ENCODE data around the gene TNRC18.
"Not testable (repeated sequence)": the region's sequence is repeated elsewhere in the genome, so short reads cannot be mapped to it uniquely, and the experiment has no call there.

Gene TNRC18

GRCh38 chr7:5345671-5346070 is 78.0 kb downstream of the TNRC18 start:
- no peak for DNase-seq

- DNase-seq, result no peak
Measured at GRCh38 chr7:5345171-5345570, 78.5 kb downstream of the TNRC18 start.

DNA sequence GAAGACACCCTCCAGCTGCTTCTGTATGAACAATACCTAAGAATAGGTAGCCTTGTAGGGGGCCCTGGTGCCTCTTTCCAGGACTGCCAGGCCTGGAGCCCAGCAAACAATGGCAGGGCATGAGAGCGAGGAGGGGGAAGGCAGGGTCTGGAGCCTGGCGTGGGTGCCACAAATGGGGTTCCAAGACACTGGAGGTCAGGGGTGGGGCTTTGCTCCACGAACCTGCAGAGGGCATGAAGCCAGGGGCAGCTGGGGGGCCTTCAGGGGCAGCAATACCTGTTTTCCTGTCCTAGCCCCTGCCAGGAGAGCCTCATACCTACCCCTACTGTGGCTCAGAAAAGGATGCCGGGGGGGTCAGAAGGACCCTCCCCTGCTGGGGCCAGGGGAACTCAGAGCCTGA is 79.3 kb downstream of the TNRC18 start:
- DNase-seq, result no peak

DNA sequence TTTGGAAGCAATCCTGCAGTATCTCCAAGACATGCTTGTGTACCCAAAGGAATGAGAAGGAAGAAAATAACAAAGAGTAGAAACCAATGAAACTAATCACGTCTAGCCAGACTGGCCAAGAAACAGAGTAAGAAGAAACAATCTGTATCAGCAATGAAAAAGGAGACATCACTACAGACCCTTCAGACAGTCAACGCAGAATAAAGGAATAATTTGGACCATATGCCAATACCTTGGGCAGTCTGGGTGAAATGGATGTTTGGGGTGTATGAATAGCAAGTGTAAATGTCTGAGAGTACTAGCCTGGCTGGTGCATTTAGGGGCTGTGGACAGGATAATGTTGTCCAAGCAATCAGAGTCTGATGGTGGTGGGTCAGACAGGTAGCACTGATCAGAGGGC is 79.8 kb downstream of the TNRC18 start:
- no peak for DNase-seq

DNA sequence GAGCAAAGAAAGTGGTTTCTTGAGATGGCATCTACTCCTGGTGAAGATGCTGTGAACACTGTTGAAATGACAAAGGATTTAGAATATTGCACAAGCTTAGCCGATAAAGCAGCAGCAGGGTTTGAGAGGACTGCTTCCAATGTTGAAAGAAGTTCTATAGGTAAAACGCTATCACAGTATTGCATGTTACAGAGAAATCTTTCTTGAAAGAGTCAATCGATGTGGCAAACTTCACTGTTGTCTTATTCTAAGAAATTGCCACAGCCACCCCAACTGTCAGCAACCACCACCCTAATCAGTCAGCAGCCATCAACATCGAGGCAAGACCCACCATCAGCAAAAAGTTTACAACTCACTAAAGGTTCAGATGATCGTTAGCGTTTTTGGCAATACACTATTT is 81.0 kb downstream of the TNRC18 start:
- no peak for DNase-seq

DNA sequence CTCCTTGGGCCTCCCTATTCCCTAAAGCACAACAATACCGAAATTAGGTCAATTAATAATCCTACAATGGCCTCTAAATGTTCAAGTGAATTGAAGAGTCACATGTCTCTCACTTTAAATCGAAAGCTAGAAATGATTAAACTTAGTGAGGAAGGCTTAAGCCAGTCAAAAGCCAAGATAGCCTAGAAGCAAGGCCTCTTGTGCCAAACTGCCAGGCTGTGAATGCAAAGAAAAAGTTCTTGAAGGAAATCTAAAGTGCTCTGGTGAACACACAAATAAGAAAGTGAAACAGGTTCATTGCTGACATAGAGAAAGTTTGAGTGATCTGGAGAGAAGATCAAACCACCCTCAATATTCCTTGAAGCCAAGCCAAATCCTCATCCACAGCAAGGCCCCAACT is 83.7 kb downstream of the TNRC18 start:
- no peak for DNase-seq

DNA sequence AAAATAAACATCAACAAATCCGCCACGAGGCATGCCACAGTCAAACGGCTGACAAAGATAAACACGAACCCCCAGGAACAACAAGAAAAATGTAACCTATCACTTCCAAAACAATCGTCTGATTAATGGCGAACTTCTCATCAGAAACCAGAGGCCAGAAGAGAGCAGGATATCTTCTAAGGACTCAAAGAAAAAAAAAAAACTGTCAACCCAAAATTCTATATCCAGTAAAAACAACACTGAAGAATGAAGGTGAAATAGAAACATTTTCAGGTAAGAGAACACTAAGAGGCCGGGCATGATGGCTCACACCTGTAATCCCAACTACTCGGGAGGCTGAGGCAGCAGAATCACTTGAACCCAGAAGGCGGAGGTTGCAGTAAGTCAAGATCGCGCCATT is 86.6 kb downstream of the TNRC18 start:
- DNase-seq, result no peak

- no peak for DNase-seq
Measured at GRCh38 chr7:5334671-5335070, 89.0 kb downstream of the TNRC18 start.

GRCh38 chr7:5333121-5334045 is 90.3 kb downstream of the TNRC18 start:
- no peak for DNase-seq

- DNase-seq, result no peak
Measured at GRCh38 chr7:5332579-5332978, 91.1 kb downstream of the TNRC18 start.

DNA sequence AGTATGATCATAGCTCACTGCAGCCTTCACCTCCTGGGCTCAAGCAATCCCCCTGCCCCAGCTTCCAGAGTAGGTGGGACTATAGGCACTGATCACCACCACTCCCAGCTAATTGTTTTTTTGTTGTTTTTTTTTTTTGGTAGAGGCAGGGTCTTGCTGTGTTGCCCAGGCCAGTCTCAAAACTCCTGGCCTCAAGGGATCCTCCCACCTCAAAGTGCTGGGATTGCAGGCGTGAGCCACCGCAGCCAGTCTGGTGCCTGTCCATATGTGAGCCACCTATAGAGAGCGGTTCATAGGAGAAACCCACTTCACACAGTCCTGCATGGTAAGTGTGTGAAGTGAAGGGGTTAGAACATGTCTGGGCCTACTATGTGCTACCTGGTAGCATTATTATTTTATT is 93.3 kb downstream of the TNRC18 start:
- no peak for DNase-seq

DNA sequence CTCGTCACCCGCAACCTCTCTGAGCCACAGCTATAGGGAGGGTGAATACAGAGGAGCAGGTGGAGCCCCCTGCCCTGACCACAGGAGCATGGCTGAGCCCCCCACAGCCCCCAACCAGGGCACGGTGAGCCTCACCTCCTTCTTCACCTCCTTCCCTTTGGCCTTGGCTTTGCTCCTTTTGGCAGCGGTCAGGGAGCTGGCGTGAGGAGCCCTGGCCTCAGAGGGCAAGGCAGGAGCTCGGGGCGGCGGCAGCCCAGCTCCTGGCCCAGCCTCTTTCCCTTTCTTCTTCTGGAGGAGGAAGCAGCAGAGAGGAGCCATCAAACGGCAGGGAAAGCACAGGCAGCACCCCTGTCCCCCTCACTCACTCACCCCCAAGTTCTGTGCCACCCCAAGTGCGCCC is 98.7 kb downstream of the TNRC18 start:
- DNase-seq, result no peak

GRCh38 chr7:5323800-5324781 is 99.5 kb downstream of the TNRC18 start:
- DNase-seq, result not testable (repeated sequence)

DNA sequence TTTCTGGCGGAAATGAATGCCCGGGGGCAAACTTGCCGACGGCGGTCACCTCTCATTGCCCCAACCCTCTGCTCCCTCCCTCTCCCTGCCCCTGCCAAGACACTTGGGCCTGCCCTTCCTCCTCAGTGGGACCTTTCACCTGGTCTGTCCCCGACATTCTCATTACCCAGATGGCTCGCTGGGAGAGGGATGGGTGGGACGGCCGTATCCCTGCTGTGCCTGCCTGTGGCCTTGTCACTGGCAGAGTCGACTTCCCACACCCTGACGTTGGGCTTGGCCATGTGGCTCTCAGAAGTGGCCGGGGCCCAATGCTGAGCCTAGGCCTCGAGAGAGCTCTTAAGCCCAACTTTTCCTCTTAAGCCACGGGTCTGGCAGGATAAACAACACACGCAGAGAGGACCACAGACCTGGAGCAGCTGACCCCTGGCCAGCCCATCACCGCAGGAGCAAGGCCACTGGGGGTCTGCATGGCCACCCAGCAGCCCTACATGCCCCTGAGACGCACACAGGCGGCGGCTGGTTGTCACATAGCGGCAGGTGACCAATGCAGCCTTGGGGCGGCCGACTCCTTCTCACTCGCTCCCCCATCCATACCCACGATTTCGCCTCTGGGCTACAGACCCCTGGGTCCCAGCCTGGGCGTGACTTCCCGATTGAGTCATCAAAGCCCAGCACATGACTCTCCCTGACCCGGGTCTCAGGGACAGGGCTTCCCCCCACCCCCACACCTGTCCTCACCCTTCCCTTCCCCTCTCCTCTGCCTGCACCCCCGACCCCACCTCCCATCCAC is 100.8 kb downstream of the TNRC18 start:
- no peak for DNase-seq

DNA sequence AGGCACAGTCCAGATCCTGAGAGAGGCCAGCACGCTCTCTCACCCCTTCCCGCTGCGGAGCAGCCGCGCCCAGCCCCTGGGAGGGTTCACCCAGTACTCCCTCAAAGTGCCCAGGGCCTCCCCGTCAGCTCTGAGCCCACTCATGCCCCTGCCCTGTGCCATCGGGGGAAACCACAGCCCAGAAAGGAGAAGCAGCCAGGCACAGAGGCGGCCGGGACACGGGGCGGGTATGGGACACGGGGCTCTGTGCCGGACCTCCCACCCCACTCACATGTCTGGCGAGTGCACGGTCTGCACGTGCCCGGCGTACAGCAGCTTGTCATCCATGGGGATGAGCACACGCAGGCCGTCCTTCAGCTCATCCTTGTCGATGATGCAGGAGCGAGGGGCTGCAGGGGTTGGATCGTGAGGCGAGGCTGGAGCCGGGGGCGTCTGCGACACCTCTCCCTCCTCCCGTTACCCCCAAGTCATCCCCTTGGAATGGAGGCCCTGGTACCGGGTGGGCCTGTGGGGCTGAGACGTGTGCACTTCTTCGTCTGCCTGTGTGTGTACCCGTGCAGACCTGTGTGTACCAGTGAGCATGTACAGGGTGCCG is 102.7 kb downstream of the TNRC18 start:
- no peak for DNase-seq

- no peak for DNase-seq
Measured at GRCh38 chr7:5320391-5320790, 103.2 kb downstream of the TNRC18 start.

- DNase-seq, result not testable (repeated sequence)
Measured at GRCh38 chr7:5318613-5319012, 105.0 kb downstream of the TNRC18 start.

GRCh38 chr7:5315761-5316160 is 107.9 kb downstream of the TNRC18 start:
- no peak for DNase-seq

DNA sequence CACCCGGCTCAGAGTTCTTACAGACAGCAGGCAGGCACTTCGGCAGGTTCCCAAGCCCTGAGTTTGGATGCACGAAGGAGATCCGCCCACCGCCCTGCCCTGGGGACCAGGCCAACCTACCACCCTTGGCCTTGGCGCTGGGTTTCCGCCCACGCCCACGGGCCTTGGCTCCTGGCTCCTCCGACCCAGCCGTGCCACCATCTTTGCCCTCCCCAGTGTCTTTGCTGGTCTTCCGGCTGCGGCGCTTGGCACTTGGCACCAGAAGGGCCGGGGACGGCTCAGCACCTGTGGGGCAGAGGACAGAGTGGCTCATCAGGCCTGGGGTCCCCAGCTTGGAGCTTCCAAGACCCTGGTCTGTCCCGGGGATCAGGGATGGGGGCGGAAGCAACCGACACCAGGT is 108.8 kb downstream of the TNRC18 start:
- DNase-seq, result no peak

DNA sequence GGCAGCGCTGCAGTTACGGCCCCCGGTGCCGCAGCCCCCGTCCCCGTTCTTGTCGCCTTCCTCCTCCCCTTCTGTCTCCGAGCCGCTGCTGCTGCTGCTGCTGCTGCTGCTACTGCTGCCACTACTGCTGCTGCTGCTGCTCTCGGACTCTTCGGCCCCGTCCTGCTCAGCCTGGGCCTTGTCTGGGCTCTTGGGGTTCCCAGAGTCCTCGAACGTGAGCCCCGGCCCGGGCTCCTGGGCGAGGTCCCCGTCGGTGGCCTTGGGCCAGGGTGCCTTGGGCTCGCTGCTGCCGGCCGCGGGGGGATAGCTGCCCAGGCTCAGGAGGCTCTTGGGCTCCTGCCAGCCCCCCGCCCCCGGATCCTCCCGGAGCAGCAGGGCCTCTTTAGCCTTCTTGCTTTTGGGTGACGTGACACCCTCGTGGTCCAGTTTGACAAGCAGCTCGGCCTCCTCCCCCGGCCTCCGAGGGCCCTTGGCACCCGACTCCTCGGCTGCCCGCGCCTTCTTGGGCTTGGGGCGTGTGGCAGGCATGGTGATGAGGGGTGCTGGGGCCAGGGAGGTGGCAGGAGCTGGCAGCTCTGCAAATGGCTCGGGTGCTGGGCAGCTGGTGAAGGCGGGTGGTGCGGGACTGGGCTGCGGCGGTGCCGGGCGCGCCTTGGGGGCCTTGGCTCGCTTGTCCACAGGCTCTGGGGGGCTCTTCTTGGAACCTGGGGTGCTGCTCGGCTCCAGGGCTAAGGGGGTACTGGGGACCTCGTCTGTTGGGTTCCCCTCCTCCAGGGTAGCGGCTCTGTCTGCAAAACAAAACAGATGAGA is 110.4 kb downstream of the TNRC18 start:
- DNase-seq, result not testable (repeated sequence)

DNA sequence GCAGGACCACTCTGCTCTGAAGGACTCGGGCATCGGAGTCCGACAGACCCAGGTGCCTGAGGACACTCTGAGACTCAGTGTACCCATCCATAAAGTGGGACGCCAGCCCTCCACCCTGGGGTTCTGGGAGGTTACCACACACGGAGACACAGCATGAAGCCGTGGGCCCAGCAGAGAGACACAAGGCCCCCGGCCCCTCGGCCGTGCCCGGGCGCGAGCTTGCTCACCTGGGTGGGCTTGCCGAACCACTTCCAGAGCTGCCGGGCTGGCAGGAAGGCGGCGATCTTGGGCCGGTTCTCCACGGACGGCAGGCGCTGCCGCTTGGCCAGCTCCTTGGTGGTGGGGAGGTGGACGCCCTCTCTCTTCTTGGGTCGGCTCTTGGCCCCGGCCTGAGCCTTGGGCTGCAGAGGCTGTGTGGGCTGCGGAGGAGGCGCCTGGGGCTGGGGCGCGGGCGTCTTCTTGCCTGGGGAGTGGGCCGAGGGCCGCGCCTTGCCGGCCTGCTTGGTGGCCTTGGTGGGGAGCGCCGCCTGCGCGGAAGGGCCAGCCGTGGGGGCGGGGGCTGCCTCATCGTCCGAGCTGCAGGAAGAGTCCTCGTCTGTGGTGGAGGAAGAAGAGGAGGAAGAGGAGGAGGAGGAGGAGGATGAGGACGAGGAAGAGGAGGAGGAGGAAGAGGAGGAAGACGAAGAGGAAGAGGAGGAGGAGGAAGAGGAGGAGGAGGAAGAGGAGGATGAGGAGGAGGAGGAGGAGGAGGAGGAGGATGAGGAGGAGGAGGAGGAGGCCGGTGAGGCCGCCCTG is 111.2 kb downstream of the TNRC18 start:
- not testable (repeated sequence) for DNase-seq

Measured in activated T-cell treated with anti-CD3 and anti-CD28 coated beads, Interleukin-2, amount 50 U/mL, for 48 hours (primary cell).